Right atrium auricular region (tissue), 2 donors: Measurements from ENCODE around the gene ZNF575. TPM values are rescaled to one million over a fixed set of nuclear protein-coding genes. Genes with fewer than 3 reads are reported as not detected.

Source experiments
- DNase-seq: peaks from one replicate; pipeline ENCODE4 v3.0.0-alpha.2; 2019; ENCODE audit warnings: low spot score
- H3K27ac ChIP-seq, 2 donors: fragments of 200-600 bp; sonication (generic); 1 replicate in 1 of 2; 2 replicates in 1 of 2; pipeline ENCODE4 v1.5.1; 2016 to 2019
- H3K27me3 ChIP-seq, 2 donors: fragments of 200-600 bp; sonication (generic); one replicate each; pipeline versions ENCODE4 v1.5.1 to v1.6.0; 2017 to 2019
- H3K36me3 ChIP-seq: fragments of 200-600 bp; sonication (generic); one replicate; pipeline ENCODE4 v1.5.1; 2016
- H3K4me1 ChIP-seq, 2 donors: fragments of 200-600 bp; sonication (generic); one replicate each; pipeline versions ENCODE4 v1.5.1 to v1.6.0; 2017 to 2019
- H3K4me3 ChIP-seq, 2 donors: fragments of 200-600 bp; sonication (generic); 1 replicate in 1 of 2; 2 replicates in 1 of 2; pipeline ENCODE4 v1.5.1; 2017 to 2019; ENCODE audit warnings: mild to moderate bottlenecking in 1 of 2, moderate library complexity in 1 of 2
- H3K9me3 ChIP-seq, 2 donors: fragments of 200-600 bp; sonication (generic); one replicate each; pipeline ENCODE4 v1.5.1; 2019
- total RNA-seq, 2 donors: library from RNA; depleted of rRNA; stranded (reverse); fragments of >200 nt; gene quantifications; one replicate each; pipeline ENCODE4 v1.1.0, GENCODE V29; 2016
- TF ChIP-seq, protein P1 (sequence below), 2 donors: fragments of 200-600 bp; sonication (generic); IDR thresholded peaks; one replicate each; pipeline ENCODE4 v1.5.1; 2019; ENCODE audit warnings: antibody characterized with exemption in 2 of 2

Gene ZNF575
- total RNA-seq, 2 donors from 2014 or later, result 0.39 TPM; not detected in 1

DNA sequence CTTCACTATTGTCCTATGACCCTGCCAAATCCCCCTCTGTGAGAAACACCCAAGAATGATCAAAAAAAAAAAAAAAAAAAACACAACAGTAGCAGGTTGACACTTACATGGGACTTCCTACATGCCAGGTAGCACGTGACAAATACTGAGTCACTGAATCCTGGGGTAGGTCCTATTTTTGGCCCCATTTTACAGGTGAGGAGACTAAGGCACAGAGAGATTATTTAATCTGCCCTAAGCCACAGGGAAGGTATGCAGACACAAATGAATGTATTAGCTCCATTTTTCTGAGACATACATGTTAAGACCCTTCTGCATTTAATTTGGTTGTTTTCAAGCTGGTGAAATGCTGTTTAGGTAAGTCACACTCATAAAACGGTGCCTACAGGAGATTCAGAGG, 15.7 kb downstream of the ZNF575 start:
- Histone ChIP-seq H3K9me3 (no peaks in the 10 kb centered on the region), H3K27ac (no peak overlapping the region), H3K36me3 (peaks cover 43% of the 10 kb centered on the region), H3K4me1 (no peaks in the 10 kb centered on the region), H3K4me3 (no peak overlapping the region), H3K27me3 (no peaks in the 10 kb centered on the region)
- TF ChIP-seq, protein P1, sequence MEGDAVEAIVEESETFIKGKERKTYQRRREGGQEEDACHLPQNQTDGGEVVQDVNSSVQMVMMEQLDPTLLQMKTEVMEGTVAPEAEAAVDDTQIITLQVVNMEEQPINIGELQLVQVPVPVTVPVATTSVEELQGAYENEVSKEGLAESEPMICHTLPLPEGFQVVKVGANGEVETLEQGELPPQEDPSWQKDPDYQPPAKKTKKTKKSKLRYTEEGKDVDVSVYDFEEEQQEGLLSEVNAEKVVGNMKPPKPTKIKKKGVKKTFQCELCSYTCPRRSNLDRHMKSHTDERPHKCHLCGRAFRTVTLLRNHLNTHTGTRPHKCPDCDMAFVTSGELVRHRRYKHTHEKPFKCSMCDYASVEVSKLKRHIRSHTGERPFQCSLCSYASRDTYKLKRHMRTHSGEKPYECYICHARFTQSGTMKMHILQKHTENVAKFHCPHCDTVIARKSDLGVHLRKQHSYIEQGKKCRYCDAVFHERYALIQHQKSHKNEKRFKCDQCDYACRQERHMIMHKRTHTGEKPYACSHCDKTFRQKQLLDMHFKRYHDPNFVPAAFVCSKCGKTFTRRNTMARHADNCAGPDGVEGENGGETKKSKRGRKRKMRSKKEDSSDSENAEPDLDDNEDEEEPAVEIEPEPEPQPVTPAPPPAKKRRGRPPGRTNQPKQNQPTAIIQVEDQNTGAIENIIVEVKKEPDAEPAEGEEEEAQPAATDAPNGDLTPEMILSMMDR (IDR thresholded peaks at IDR 0.05), result no peak
- DNase-seq, result no peak

DNA sequence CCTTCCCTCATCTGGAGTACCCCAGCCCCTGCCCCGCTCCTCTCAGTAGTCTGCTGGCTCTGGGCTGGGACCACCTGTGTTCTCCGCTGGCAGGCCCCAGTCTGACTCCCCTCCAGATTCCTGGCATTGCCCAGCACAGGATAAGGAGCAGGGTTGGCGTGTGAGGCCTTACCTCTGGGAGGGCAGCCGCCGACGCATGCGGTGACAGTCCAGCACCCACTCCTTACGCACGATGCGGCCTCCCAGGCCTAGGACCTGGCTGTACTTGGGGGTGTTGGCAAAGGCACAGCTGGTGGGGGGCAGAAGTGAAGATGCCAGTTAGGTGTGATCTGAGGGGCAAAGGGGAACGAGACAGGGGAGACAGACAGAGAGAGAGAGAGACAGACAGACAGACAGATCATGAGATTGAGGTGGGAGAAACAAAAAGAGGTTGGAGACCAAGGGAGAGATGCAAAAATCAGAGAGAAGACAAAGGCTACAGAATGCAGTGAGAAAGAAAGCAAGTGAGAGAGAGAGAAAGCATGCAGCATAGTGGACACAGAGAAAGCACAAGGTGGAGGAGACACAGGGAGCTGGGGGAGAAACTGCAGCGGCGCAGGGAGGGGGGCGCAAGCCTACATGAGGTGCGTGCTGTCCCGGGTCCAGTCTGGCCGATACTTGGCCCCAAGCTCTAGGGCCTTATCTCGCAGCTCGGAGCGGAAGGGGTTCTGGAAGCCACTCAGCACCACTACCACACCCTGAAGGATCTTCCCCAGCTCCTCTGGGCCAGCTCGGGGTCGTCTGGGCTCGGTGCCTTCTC, 18.6 kb downstream of the ZNF575 start:
- TF ChIP-seq, protein P1 (IDR thresholded peaks at IDR 0.05), result no peak
- Histone ChIP-seq H3K27ac (no peak overlapping the region), H3K4me1 (no peaks in the 10 kb centered on the region), H3K9me3 (no peaks in the 10 kb centered on the region), H3K27me3 (no peaks in the 10 kb centered on the region), H3K36me3 (peaks cover 28% of the 10 kb centered on the region), H3K4me3 (no peak overlapping the region)
- DNase-seq, result no peak

DNA sequence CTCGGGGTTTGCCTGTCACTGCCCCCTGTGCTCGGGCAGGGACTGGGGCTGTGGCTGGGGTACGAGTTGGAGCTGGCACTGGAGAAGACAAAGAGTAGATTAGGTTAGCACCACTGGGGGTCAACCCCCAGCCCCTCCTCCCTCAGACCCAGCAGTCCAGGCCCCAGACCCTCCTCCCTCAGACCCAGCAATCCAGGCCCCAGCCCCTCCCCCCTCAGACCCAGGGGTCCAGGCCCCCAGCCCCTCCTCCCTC, 19.1 kb downstream of the ZNF575 start:
- Histone ChIP-seq H3K4me1 (no peaks in the 10 kb centered on the region), H3K27ac (no peak overlapping the region), H3K4me3 (no peak overlapping the region), H3K9me3 (no peaks in the 10 kb centered on the region), H3K36me3 (peaks cover 28% of the 10 kb centered on the region), H3K27me3 (no peaks in the 10 kb centered on the region)
- no peak for DNase-seq
- TF ChIP-seq, protein P1 (IDR thresholded peaks at IDR 0.05), result no peak

DNA sequence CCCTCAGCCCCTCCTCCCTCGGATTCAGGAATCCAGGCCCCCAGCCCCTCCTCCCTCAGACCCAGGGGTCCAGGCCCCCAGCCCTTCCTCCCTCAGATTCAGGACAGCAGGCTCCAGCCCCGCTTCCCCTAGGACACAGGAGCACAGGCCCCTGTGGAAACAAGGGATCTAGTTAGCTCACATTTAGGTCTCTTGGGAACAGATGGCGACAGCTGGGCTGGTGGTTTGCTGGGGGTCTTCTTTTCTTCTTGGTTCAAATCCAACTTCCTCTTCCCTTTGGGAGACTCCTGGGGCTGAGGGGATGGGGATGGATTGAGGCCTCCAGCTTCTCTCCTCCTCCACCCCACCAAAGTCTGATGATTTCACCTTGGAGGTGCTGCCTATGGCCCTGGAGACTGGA, 19.6 kb downstream of the ZNF575 start:
- TF ChIP-seq, protein P1 (IDR thresholded peaks at IDR 0.05), result no peak
- Histone ChIP-seq H3K9me3 (no peaks in the 10 kb centered on the region), H3K27me3 (no peaks in the 10 kb centered on the region), H3K36me3 (peaks cover 28% of the 10 kb centered on the region), H3K27ac (no peak overlapping the region), H3K4me3 (no peak overlapping the region), H3K4me1 (no peaks in the 10 kb centered on the region)
- no peak for DNase-seq

DNA sequence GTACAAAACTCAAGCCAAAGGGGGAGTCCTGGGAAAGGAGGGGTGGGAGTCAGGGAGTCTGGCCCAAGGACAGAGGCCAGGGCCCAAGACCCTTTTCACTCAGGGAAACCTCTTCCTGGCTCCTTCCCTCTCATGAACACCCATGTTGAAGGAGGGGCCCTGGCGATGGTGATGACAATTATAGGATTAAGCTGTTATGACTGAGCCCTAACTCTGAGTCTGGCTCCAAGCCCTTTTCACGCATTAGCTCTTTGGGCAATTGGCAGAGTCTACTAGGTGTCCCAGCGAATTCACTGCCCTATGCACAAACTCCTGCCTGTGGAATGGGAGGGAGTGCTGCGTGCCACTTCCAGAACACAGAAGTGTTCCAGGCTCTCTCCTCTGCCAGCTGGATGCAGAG, 20.7 kb downstream of the ZNF575 start:
- no peaks in the 10 kb centered on the region for H3K4me1 ChIP-seq
- H3K27me3 ChIP-seq, result no peaks in the 10 kb centered on the region
- no peak overlapping the region for H3K4me3 ChIP-seq
- H3K36me3 ChIP-seq, result peaks cover 35% of the 10 kb centered on the region
- no peaks in the 10 kb centered on the region for H3K9me3 ChIP-seq
- TF ChIP-seq, protein P1 (IDR thresholded peaks at IDR 0.05), result no peak
- no peak overlapping the region for H3K27ac ChIP-seq
- no peak for DNase-seq

DNA sequence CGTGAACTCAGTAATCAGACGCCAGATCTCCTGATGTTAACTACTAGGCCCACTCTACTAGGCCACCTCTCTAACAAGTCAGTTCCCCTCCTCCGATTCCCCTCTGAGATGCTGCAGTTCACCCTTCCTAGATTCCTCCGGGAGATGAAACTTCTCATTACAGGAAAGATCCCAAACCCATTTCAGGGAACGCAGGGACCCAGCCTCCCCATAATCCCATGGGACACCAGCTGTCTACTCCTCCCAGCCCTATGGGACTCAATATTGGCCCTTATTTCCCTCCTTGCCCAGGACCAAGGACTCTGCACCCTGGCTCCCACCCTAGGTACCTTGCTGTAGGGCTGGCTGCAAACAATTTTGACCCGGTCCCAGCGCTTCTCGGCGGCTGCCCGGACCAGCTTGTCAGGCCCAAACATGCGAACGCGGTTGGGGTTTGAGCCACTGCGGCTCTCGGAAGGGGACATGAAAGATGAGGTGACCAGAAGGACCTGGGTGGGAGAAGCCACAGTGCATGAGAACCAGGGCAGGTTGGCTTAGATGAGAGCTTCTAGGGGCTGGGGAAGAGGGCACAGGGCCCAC, 21.4 kb downstream of the ZNF575 start:
- Histone ChIP-seq H3K27ac (no peak overlapping the region), H3K36me3 (peaks cover 35% of the 10 kb centered on the region), H3K4me1 (no peaks in the 10 kb centered on the region), H3K4me3 (no peak overlapping the region), H3K9me3 (no peaks in the 10 kb centered on the region), H3K27me3 (no peaks in the 10 kb centered on the region)
- TF ChIP-seq, protein P1 (IDR thresholded peaks at IDR 0.05), result no peak
- no peak for DNase-seq
